A673 (cell line): ENCODE data around the gene PPP1R13B. TPM values are rescaled to one million over a fixed set of nuclear protein-coding genes. Genes with fewer than 3 reads are reported as not detected.

Experiments
- BruUV-seq: library from RNA; stranded (reverse); fragments of 400-500 nt; replicated peaks from 2 replicates; lab custom pipeline; 2021; lab: Mats Ljungman, UMichigan
- CTCF ChIA-PET: fragments of 300-600 bp; sonication (Branson Sonifier 250); formaldehyde crosslinking; loops from one replicate; lab custom pipeline; 2022; ENCODE audit warnings: antibody characterized with exemption; lab: Charles Lee
- POLR2A ChIA-PET: fragments of 300-600 bp; sonication (Branson Sonifier 250); formaldehyde crosslinking; loops from one replicate; lab custom pipeline; 2022; ENCODE audit warnings: antibody characterized with exemption; ENCODE audit not compliant: low non-redundant PET; lab: Charles Lee
- DNase-seq: peaks from one replicate; pipeline ENCODE4 v3.0.0-alpha.2; 2015; ENCODE audit warnings: low spot score
- H3K27ac ChIP-seq: fragments of 200-600 bp; sonication (generic); 2 replicates; pipeline ENCODE4 v1.5.1; 2016; ENCODE audit warnings: mixed run types, low read depth, mild to moderate bottlenecking, mixed read lengths, antibody characterized with exemption, low read length; ENCODE audit not compliant: poor library complexity, severe bottlenecking
- H3K27me3 ChIP-seq: fragments of 200-600 bp; sonication (generic); replicated peaks from 2 replicates; pipeline ENCODE4 v1.6.1; 2017; ENCODE audit warnings: mixed run types, low read depth, mild to moderate bottlenecking, mixed read lengths, antibody characterized with exemption, low read length; ENCODE audit not compliant: insufficient read depth, poor library complexity
- H3K36me3 ChIP-seq: fragments of 200-600 bp; sonication (generic); 2 replicates; pipeline ENCODE4 v1.6.1; 2016; ENCODE audit warnings: mixed run types, mild to moderate bottlenecking, mixed read lengths, antibody characterized with exemption, low read length; ENCODE audit not compliant: insufficient read depth, poor library complexity, severe bottlenecking
- H3K4me1 ChIP-seq: fragments of 200-600 bp; sonication (generic); 2 replicates; pipeline ENCODE4 v1.6.1; 2017; ENCODE audit warnings: mixed run types, mild to moderate bottlenecking, mixed read lengths, antibody characterized with exemption, low read length; ENCODE audit not compliant: insufficient read depth, poor library complexity, severe bottlenecking
- H3K4me3 ChIP-seq: fragments of 200-600 bp; sonication (generic); 2 replicates; pipeline ENCODE4 v1.5.1; 2016; ENCODE audit warnings: low read depth, mixed run types, mild to moderate bottlenecking, mixed read lengths, low read length; ENCODE audit not compliant: poor library complexity, severe bottlenecking
- H3K9me3 ChIP-seq: fragments of 200-600 bp; sonication (generic); 2 replicates; pipeline ENCODE4 v1.6.1; 2016; ENCODE audit warnings: mixed run types, low read depth, mild to moderate bottlenecking, mixed read lengths, antibody characterized with exemption, low read length; ENCODE audit not compliant: poor library complexity, severe bottlenecking
- CTCF ChIP-seq: fragments of 300-800, 200-600 bp; sonication (generic); conservative IDR thresholded peaks from 2 replicates; pipeline ENCODE4 v1.5.1; 2017; ENCODE audit warnings: low read depth, mild to moderate bottlenecking, antibody characterized with exemption, low read length, moderate library complexity, mixed read lengths
- EZH2 ChIP-seq: fragments of 200-600 bp; sonication (generic); IDR thresholded peaks from 2 replicates; pipeline ENCODE4 v1.6.1; 2017; ENCODE audit warnings: borderline replicate concordance, low read depth, mild to moderate bottlenecking, mixed read lengths, antibody characterized with exemption, low read length; ENCODE audit not compliant: poor library complexity, severe bottlenecking
- intact Hi-C: fragments of 100-400 bp; cut with micrococcal nuclease; formaldehyde crosslinking; loops from one replicate; pipeline ENCODE4 v1.10.0; 2022; ENCODE audit not compliant: unreplicated experiment
- total RNA-seq: library from RNA; stranded (reverse); gene quantifications from 2 replicates; pipeline ENCODE4 v1.2.3, GENCODE V29; 2021

Gene PPP1R13B
- total RNA-seq, 1 experiment from 2014 or later: 4.8 TPM

GRCh38 chr14:103867020-103867419 lies 19.6 kb upstream of the PPP1R13B start:
- H3K9me3 ChIP-seq: no peaks in the 10 kb centered on the region
- no TSS peak for BruUV-seq
- H3K36me3 ChIP-seq: no peaks in the 10 kb centered on the region
- H3K4me3 ChIP-seq: no peak overlapping the region
- H3K27me3 ChIP-seq: no peaks in the 10 kb centered on the region
- ChIA-PET CTCF (no interaction called here), POLR2A (no interaction called here)
- H3K4me1 ChIP-seq: peaks cover 9% of the 10 kb centered on the region
- TF ChIP-seq EZH2: no peak
- TF ChIP-seq CTCF: no peak
- no peak for DNase-seq
- no peak overlapping the region for H3K27ac ChIP-seq
- intact Hi-C loops: no loop called here

- Histone ChIP-seq H3K36me3 (no peaks in the 10 kb centered on the region), H3K9me3 (no peaks in the 10 kb centered on the region), H3K27me3 (no peaks in the 10 kb centered on the region), H3K4me3 (no peak overlapping the region), H3K4me1 (peaks cover 8% of the 10 kb centered on the region), H3K27ac (no peak overlapping the region)
- intact Hi-C loops: no loop called here
- no TSS peak for BruUV-seq
- ChIA-PET CTCF (interaction anchor here (0.6 kb wide), 1 partner anchor 736 kb away, joined by 3 read pairs; no protein-coding TSS in a partner anchor), POLR2A (interaction anchor here (0.6 kb wide), 1 partner anchor 170 kb away, joined by 14 read pairs; no protein-coding TSS in a partner anchor)
- no peak for TF ChIP-seq CTCF
- TF ChIP-seq EZH2: no peak
- DNase-seq: no peak
Observed at GRCh38 chr14:103863245-103863644, 15.9 kb upstream of the PPP1R13B start.

- Histone ChIP-seq H3K36me3 (no peaks in the 10 kb centered on the region), H3K27ac (no peak overlapping the region), H3K27me3 (no peaks in the 10 kb centered on the region), H3K4me1 (peaks cover 3% of the 10 kb centered on the region), H3K4me3 (no peak overlapping the region), H3K9me3 (no peaks in the 10 kb centered on the region)
- ChIA-PET POLR2A (no interaction called here), CTCF (interaction anchor here (0.6 kb wide), 1 partner anchor 735 kb away, joined by 3 read pairs; no protein-coding TSS in a partner anchor)
- intact Hi-C loops: no loop called here
- no peak for DNase-seq
- TF ChIP-seq EZH2 (no peak), CTCF (no peak)
- BruUV-seq: no TSS peak
Observed at GRCh38 chr14:103862393-103862782, 15.0 kb upstream of the PPP1R13B start.
